GM12891 (cell line): ENCODE data around the gene SLC16A8.

Experiments used
- PAX5 ChIP-seq: IDR thresholded peaks from 2 replicates; pipeline ENCODE4 v1.6.1; 2011; ENCODE audit warnings: low read length, moderate library complexity, mild to moderate bottlenecking; ENCODE audit not compliant: insufficient read depth, severe bottlenecking
- POLR2A ChIP-seq: IDR thresholded peaks from 2 replicates; pipeline ENCODE4 v1.6.1; 2011; ENCODE audit warnings: low read depth, low read length, control low read depth
- POLR2AphosphoS5 ChIP-seq: IDR thresholded peaks from 2 replicates; pipeline ENCODE4 v1.6.1; 2011; ENCODE audit warnings: low read depth, low read length, control low read depth
- POU2F2 ChIP-seq: IDR thresholded peaks from 2 replicates; pipeline ENCODE4 v1.6.1; 2011; ENCODE audit warnings: low read depth, mild to moderate bottlenecking, control low read depth, low read length, moderate library complexity
- SPI1 ChIP-seq: IDR thresholded peaks from 2 replicates; pipeline ENCODE4 v1.6.1; 2011; ENCODE audit warnings: low read depth, low read length, control low read depth
- TAF1 ChIP-seq: IDR thresholded peaks from 2 replicates; pipeline ENCODE4 v1.6.1; 2011; ENCODE audit warnings: low read depth, low read length, control low read depth

DNA sequence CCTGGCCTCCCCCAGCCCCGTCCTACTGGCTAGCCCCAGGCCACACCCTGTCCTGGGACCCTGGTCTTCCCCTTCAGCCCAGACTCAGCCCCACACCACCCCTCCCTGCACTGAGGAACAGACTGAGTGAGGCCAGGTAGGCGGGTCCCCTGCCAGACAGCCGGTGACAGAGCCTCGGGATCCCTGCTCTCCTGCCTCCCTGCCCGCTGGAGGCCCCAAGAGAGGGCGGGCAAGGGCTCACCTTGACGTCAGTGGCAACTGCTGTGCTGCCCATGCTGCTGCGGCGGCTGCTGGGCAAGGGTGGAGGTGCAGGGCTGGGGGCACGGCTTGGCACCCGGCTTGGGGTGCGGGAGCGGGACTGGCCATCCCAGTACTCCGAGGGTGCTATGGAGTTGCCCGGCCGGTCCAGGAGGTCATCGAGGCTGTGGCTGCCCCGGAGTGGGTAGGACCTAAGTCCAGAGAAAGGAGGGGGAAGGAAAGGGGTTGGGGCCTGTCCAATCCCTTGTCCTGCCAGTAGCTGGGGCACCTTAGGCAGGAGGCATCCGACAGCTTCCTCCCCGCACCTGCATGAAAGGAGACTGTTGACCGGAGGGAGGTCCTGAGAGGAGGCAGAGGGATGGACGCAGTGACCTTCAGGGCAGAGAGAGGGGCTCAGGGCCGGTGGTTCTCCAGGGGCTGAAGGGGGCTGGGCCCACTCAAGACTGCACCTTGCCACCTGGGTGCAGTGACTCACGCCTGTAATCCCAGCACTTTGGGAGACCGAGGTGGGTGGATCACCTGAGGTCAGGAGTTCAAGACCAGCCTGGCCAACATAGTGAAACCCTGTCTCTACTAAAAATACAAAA, 2.2 kb upstream of the SLC16A8 start:
- no peak for TF ChIP-seq POU2F2
- no peak for TF ChIP-seq POLR2A
- no peak for TF ChIP-seq POLR2AphosphoS5
- no peak for TF ChIP-seq TAF1
- TF ChIP-seq PAX5 = no peak
- no peak for TF ChIP-seq SPI1
